GM19240 (cell line): ENCODE results near the gene ZNF516.
"Not testable (repeated sequence)": the region's sequence is repeated elsewhere in the genome, so short reads cannot be mapped to it uniquely, and the experiment has no call there.

Source experiments
- DNase-seq: peaks from one replicate; pipeline ENCODE4 v3.0.0; 2011; ENCODE audit warnings: low spot score; ENCODE audit not compliant: insufficient read length

Gene ZNF516, protein sequence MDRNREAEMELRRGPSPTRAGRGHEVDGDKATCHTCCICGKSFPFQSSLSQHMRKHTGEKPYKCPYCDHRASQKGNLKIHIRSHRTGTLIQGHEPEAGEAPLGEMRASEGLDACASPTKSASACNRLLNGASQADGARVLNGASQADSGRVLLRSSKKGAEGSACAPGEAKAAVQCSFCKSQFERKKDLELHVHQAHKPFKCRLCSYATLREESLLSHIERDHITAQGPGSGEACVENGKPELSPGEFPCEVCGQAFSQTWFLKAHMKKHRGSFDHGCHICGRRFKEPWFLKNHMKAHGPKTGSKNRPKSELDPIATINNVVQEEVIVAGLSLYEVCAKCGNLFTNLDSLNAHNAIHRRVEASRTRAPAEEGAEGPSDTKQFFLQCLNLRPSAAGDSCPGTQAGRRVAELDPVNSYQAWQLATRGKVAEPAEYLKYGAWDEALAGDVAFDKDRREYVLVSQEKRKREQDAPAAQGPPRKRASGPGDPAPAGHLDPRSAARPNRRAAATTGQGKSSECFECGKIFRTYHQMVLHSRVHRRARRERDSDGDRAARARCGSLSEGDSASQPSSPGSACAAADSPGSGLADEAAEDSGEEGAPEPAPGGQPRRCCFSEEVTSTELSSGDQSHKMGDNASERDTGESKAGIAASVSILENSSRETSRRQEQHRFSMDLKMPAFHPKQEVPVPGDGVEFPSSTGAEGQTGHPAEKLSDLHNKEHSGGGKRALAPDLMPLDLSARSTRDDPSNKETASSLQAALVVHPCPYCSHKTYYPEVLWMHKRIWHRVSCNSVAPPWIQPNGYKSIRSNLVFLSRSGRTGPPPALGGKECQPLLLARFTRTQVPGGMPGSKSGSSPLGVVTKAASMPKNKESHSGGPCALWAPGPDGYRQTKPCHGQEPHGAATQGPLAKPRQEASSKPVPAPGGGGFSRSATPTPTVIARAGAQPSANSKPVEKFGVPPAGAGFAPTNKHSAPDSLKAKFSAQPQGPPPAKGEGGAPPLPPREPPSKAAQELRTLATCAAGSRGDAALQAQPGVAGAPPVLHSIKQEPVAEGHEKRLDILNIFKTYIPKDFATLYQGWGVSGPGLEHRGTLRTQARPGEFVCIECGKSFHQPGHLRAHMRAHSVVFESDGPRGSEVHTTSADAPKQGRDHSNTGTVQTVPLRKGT

DNA sequence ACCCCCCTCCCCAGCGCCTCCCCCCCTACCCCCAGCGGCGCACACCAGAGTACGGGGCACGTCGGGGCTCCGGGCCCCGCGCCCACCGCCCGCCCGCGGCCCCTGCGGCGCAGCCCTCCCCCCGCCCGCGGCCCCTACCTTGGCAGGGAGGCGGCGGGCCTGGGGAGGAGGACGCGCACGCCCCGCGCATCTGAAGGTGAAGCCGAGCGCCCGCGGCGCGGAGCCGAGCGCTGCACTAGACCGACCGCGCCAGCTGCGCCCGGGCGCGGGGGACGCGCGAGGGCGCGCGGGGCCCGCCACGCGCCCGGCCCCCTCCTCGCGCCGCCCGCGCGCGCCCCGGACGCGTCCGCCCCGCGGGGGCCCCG, at the start of gene ZNF516:
Gene ZNF516, minus strand, starts transcription at position 237 of the 365 bp plus-strand sequence. CDS start 52,188 bp downstream, outside the sequence.
- DNase-seq: no peak

- no peak for DNase-seq
Measured at GRCh38 chr18:76538846-76539245, 43.8 kb upstream of the ZNF516 start.

DNA sequence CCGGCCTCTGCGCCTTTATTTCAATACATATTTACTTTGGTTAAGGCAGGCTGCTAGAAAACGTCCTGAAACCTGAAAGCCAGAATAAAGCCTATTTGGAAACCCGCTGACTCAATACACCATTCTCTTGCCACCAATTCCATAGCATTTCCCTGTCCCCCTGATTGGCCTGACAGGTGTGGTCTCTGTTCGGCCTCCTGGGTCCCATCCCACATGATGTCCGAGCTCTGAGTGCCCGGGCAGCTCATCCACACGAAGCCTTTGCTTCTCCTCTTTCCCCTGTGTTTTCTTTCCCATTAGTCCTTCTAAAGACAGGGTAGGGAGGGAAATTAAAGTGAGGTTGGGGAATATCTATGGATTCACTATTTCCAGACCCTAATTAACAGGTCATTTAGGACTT, 42.6 kb upstream of the ZNF516 start:
- DNase-seq: no peak

GRCh38 chr18:76536593-76536992, 41.6 kb upstream of the ZNF516 start:
- not testable (repeated sequence) for DNase-seq

DNA sequence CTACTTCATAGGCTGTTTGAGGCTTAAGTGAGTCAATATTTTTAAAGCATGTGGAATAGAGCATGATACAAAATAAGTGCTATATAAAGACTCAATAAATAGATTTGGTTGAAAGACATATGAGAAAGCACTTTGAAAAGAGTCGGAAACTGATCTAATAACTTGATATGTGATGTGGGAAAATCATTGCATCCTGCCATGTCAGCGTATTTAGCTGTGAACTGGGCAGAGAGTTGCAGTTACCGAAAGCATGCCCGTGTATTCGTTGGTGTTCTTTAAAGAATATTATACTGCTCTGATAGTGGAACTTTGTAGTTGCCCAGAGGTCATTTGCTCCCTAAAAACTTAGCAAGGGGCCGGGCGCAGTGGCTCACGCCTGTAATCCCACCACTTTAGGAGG, 37.8 kb upstream of the ZNF516 start:
- no peak for DNase-seq

DNA sequence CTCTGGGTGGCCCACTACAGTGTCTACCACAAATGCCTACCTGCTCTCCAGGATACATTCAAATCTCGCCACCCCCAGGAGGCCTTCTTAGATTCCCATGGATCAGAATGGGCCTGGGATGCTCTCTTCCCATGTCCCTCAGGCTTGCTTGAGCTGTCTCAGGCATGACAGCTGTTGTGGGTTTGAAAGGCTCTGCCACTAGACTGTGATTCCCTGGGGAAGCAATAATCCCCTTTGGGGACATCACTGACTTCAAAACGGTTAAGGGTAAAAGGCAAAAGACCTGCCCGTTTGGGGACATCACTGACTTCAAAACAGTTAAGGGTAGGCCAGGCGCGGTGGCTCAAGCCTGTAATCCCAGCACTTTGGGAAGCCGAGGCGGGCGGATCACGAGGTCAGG, 35.8 kb upstream of the ZNF516 start:
- no peak for DNase-seq

DNA sequence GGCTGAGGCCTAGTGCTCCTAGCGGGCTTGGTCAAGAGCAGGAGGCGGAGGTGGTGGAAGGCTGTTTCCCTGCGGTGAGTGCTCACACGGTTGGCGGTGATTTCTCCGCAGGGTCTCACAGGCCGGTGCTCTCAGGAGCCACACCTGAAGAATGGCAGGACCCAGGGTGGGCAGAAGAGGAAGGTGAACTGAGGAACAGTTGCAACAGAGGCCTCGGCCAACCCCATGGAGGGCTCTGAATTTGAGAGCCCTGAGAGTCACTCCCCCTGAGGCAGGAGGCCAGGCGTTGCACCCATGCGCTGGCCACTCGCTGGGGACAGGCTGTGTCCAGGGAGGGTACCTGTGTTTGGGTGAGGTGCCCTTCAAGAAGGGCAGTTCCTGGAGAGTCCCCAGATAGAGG, 35.3 kb upstream of the ZNF516 start:
- DNase-seq: no peak

GRCh38 chr18:76529433-76529811, 34.4 kb upstream of the ZNF516 start:
- DNase-seq: no peak

DNA sequence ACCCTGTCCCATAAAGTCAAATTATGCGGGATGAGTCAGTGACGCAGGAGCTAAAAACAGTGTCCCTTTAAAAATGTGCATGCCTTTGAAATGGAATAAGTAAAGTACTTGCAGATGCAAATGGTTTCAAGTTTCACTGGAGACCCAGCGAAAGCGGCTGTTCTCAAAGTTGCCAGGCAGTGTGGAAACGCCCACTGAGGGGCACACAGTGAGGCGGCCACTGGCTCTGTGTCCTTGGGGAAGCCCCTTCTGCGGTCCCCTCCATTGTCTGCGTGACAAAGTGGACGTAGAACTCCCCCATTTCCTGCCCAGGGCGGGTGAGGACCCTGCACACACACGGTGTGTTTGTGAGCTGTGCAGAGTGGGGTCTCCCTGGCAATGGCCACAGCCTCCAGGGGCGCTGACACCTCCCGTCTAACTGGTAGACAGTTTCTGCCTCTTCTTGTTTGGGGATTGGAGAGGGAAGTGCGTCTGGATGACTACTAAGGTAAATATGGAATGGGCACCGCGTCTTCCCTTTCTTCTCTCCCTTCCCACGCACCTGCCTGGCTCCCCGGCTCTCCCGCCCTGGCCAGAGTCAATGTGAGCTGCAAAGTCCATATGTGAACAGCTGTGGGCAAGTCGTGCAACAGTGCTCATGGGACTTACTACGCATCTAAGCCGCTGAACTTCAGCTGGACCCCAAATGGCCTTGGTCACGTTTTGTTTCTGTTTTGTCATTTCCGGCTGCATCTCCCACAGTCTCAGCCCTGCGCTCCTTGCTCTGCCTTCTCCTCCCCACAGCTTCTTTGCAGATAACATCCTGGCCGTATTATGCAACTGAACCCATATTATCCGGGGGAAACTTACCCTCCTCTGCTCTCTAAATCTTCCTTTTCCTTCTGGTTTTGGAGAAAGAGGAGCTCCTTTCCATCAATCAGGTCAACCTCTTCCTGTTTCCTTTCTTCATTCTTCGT, 33.7 kb upstream of the ZNF516 start:
- DNase-seq: no peak

DNA sequence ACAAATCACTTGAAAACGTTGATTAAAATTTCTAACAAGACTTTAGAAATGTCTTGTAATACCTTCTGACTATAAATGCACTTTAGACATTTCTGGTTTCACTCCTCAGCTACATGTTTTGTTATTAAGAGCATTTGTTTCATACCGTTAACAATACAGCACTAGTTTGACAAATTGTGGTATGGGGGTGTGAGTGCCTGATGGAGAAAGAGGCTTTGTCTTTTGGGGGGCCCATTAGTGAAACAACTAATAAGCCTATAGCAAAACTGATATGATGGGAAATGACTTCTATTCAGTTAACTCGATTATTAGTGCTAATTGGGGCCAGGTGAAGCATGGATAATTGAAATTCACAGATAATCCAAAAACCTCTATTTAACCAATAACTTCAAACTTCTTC, 30.9 kb upstream of the ZNF516 start:
- DNase-seq: no peak

- DNase-seq: no peak
Measured at GRCh38 chr18:76524900-76525698, 30.1 kb upstream of the ZNF516 start.

- no peak for DNase-seq
Measured at GRCh38 chr18:76524477-76524876, 29.4 kb upstream of the ZNF516 start.

- DNase-seq: no peak
Measured at GRCh38 chr18:76522551-76522950, 27.5 kb upstream of the ZNF516 start.

GRCh38 chr18:76522122-76522503, 27.1 kb upstream of the ZNF516 start:
- DNase-seq: no peak

GRCh38 chr18:76521417-76522121, 26.5 kb upstream of the ZNF516 start:
- no peak for DNase-seq

- no peak for DNase-seq
Measured at GRCh38 chr18:76518860-76519538, 24.0 kb upstream of the ZNF516 start.

GRCh38 chr18:76518123-76518859, 23.2 kb upstream of the ZNF516 start:
- DNase-seq: no peak

DNA sequence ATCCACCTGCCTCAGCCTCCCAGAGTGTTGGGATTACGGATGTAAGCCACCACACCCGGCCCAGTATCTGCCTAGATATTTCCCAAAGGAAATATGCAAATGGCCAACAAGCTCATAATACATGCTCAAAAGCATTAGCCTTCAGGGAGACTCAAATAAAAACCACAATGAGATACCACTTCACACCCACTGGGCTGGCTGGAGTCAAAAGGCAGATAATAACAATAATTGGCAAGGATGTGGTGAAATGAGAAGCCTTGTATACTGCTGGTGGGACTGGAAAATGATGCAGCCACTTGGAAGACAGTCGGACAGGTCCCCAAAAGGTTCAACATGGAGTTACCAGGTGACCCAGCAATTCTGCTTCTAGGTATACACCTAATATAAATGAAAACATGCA, 20.5 kb upstream of the ZNF516 start:
- DNase-seq: no peak
